HG03045 (cell line): ENCODE results near the gene C20orf173.
"Not testable (repeated sequence)": the region's sequence is repeated elsewhere in the genome, so short reads cannot be mapped to it uniquely, and the experiment has no call there.

ENCODE experiments used
- ATAC-seq: cut with Tn5 transposase; IDR thresholded peaks from one replicate; pipeline ENCODE4 v1.9.1; 2021; ENCODE audit warnings: mild to moderate bottlenecking, moderate library complexity; ENCODE audit not compliant: unreplicated experiment

The C20orf173 gene, protein sequence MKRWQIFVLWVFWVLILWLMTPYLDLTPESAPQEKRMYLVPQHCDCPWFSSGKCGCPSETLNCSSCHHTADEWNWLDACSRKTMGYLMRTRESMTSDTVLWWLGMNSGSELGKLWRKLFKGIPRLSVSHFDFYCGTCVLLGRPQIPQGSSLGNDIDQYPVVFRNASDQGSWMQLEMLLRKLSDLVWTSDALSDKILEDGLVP

GRCh38 chr20:35529552-35529951 is at the start of gene C20orf173:
TSS of gene C20orf173 (minus strand) at chr20:35529652. CDS start at chr20:35529373, 279 bp downstream.
- ATAC-seq: no peak

- no peak for ATAC-seq
Observed at GRCh38 chr20:35579196-35579595, 49.7 kb upstream of the C20orf173 start.

DNA sequence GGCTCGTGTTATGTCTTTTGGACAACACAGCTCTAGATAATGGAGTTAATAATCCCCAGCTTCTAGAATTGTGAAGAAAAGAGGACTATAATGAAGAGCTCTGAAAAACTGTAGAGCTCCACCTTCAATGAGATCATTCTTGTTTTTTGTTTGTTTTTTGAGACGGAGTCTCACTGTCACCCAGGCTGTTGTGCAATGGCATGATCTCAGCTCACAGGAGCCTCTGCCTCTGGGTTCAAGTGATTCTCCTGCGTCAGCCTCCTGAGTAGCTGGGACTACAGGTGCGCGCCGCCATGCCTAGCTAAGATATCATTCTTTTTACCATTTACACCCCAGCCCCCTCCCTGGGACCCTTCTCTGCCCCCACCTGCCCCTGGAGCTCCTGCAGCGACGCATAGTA is 49.0 kb upstream of the C20orf173 start:
- no peak for ATAC-seq

- no peak for ATAC-seq
Observed at GRCh38 chr20:35576816-35577215, 47.4 kb upstream of the C20orf173 start.

DNA sequence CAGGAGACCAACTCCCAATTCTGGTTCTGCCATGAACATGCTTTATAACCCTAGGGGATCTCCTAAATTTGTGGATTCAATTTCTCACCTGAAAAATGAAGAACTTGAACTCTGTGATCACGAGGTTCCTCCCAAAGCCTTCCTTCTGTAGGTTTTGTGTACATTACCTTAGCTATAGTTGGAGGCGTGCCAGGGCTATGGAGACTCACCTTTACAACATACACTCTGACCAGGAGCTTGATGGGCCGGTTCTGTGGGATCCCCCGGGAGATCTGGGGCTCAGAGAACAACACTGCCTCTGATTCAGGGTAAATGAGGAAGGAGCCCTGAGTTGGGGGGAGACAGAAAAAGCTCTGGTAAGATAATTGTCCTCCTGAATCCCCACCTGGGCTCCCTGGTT is 46.5 kb upstream of the C20orf173 start:
- ATAC-seq: no peak

DNA sequence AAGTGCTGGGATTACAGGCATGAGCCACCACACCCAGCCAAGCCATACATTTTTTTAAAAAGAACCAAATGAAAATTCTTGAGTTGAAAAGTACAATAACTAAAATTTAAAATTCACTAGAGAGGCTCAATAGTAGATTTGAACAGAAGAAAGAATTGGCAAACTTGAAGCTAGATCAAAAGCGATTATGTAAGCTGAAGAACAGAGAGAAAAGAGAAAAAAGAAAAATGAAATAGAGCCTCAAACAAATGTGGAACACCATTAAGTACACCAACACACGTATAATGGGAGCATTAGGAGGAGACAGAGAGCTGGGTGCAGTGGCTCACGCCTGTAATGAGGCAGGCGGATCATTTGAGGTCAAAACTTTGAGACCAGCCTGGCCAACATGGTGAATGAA is 43.4 kb upstream of the C20orf173 start:
- ATAC-seq: no peak

- ATAC-seq: no peak
Observed at GRCh38 chr20:35571555-35571954, 42.1 kb upstream of the C20orf173 start.

DNA sequence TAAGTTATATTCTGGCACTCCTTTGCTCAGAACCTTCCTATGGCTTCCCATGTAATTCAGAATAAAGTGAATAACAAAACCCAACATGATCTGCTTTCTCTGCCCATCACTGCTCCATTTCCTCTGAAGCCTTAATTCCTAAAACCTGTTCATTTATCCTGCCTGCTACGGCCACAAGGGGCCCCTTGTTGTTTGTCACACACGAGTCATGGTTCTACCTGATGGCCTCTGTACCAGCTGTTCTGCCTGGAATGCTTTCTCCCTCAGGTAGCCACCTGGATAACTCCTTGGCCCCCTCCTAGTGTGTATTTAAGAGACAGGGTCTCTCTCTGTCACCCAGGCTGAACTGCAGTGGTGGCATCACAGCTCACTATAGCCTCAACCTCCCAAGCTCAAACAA is 39.2 kb upstream of the C20orf173 start:
- no peak for ATAC-seq

DNA sequence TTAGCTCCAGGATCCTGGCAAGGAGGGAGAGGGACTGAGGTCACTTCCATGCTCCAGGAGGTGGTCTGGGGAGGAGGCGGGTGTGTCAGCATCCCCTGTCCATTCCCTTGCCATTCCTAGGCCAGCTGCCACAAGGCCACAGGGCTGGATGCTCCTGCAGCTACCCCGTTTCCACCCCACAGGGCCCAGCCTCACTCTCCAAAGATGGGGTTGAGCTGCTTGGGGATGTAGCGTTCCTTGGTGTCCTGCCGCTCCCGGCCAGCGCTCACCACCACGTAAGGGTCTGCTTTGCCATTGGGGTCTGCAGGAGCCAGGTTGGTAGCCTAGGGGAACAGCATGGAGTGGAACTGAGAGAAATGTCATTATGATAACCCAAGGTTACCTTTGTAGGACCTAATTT is 35.5 kb upstream of the C20orf173 start:
- no peak for ATAC-seq

GRCh38 chr20:35563834-35564233 is 34.4 kb upstream of the C20orf173 start:
- ATAC-seq: no peak

- ATAC-seq: no peak
Observed at GRCh38 chr20:35562541-35563110, 33.2 kb upstream of the C20orf173 start.

- no peak for ATAC-seq
Observed at GRCh38 chr20:35561671-35562070, 32.2 kb upstream of the C20orf173 start.

DNA sequence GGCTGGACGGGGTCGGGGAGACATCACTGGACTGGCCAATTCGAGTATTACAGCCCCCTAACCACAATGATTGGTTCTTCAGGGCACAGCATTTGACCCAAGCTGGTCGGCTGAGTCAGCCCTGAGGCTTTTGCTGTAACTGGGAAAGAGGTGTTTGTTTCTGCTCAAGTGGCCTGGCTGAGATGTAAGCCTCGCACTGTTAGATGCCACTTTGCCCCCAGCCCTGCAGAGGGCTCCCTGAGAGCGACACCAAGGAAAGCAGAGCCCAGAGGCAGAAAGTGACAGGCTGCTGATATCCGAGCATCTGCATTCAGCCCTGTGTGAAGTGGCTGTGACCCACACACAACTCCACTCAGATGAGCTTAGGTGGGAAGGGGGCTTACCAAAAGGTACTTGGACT is 31.8 kb upstream of the C20orf173 start:
- ATAC-seq: no peak

- no peak for ATAC-seq
Observed at GRCh38 chr20:35560541-35560940, 31.1 kb upstream of the C20orf173 start.

DNA sequence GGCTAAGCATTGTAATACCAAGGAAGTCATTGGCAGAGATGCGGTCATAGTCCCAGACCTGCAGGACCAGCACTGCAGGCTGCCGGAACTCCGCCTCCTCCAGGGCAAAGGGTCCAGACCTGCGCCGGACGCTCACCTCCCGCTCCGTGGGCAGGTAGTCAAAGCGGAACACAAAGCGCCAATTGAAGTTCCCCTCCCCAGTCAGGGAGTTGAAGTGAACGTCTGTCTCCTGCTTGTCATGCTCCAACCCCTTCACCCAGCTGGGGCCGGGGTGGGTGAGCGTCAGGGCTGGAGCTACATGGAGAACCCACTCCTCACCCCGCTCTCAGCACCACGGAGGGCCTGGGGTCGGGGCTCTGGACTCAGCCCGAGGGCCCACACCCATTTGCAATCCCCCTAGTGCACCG is 30.7 kb upstream of the C20orf173 start:
- no peak for ATAC-seq

DNA sequence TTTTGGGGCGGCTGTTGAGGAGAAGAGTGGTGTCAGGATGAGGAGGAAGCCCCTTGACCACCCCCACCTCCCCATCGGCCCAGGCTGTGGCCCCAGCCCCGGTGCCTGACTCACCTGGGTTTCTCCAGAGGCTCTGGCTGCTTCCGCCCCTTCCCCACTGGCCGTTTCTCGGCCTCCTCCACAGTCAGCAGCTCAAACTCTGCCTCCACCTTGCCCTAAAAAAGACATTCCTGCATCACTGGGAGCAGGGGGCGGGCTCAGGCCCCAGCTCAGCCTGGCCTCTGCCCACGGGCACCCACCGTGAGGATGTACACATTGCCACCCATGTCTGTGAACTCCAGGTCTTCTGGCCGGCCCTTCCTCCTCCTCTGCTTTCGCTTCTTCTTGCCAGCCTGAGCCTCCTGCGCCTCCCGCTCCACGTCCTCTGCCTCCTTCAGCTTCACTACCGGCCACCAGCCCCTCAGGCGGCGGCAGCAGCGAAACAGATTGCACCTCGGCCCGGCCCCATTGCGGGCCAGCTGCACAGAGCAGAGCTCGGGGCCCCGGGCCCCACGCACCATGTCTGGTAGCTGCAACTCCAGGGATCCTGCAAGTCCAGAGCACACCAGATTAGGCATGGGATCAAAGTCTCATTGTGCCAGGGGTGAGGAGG is 29.7 kb upstream of the C20orf173 start:
- ATAC-seq: no peak

GRCh38 chr20:35558451-35558850 is 29.0 kb upstream of the C20orf173 start:
- no peak for ATAC-seq

DNA sequence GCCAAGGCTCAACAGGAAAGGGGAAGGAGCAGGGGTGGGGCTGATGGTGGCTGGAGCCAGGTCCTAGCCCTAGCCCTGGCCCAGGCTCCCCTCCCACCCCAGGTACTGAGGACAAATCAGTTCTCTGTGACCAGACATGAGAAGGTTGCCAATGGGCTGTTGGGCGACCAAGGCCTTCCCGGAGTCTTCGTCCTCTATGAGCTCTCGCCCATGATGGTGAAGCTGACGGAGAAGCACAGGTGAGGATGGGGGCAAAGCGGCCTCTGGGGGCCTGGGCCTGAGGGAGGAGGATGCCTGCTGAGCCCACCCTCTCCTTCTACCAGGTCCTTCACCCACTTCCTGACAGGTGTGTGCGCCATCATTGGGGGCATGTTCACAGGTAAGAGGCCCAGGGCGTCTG is 27.4 kb upstream of the C20orf173 start:
- ATAC-seq: no peak

- ATAC-seq: no peak
Observed at GRCh38 chr20:35555951-35556645, 26.6 kb upstream of the C20orf173 start.

DNA sequence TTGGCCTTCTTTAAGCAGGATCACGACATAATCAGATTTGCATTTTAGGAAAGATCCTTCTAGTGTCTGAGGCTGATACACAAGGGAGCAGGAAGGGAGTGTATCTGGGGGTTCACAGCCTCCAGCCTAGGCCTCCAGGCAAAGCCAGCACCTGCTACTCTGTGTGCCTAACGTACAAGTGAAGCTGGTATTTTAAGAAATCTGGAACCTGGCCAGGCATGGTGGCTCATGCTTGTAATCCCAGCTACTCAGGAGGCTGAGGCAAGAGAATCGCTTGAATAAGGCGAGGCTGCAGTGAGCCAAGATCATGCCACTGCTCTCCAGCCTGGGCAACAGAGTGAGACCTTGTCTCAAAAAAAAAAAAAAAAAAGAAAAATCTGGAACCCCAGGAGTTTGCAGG is 26.0 kb upstream of the C20orf173 start:
- not testable (repeated sequence) for ATAC-seq

- no peak for ATAC-seq
Observed at GRCh38 chr20:35552914-35553313, 23.5 kb upstream of the C20orf173 start.

GRCh38 chr20:35551503-35551902 is 22.1 kb upstream of the C20orf173 start:
- ATAC-seq: no peak
